Activated naive CD8-positive, alpha-beta T cell treated with anti-CD3 and anti-CD28 coated beads, Interleukin-2, amount 50 U/mL, for 24 hours (primary cell): ENCODE measurements around the gene RRP7A.
A peak's percentile ranks its signal among the peaks of the same experiment; 100 is the strongest.
"Not testable (repeated sequence)": the region's sequence is repeated elsewhere in the genome, so short reads cannot be mapped to it uniquely, and the experiment has no call there.

Experiments used
- ATAC-seq: fragments of 150-1000 bp; cut with Tn5 transposase; one replicate; pipeline ENCODE4 v1.10.0; 2021
- DNase-seq: peaks from one replicate; pipeline ENCODE4 v3.0.0; 2021
- H3K27ac Mint-ChIP-seq: one replicate; pipeline ENCODE4 v1.8.0; 2021; ENCODE audit warnings: mild to moderate bottlenecking, mixed read lengths
- H3K27me3 Mint-ChIP-seq: one replicate; pipeline ENCODE4 v1.8.0; 2021; ENCODE audit warnings: mixed read lengths
- H3K36me3 Mint-ChIP-seq: one replicate; pipeline ENCODE4 v1.8.0; 2021; ENCODE audit warnings: low read depth, mixed read lengths
- H3K4me1 Mint-ChIP-seq: one replicate; pipeline ENCODE4 v1.8.0; 2021; ENCODE audit warnings: mixed read lengths
- H3K4me3 Mint-ChIP-seq: one replicate; pipeline ENCODE4 v1.8.0; 2021; ENCODE audit warnings: mild to moderate bottlenecking, moderate library complexity, mixed read lengths
- H3K9me3 Mint-ChIP-seq: one replicate; pipeline ENCODE4 v1.8.0; 2021; ENCODE audit warnings: mixed read lengths

Gene RRP7A

DNA sequence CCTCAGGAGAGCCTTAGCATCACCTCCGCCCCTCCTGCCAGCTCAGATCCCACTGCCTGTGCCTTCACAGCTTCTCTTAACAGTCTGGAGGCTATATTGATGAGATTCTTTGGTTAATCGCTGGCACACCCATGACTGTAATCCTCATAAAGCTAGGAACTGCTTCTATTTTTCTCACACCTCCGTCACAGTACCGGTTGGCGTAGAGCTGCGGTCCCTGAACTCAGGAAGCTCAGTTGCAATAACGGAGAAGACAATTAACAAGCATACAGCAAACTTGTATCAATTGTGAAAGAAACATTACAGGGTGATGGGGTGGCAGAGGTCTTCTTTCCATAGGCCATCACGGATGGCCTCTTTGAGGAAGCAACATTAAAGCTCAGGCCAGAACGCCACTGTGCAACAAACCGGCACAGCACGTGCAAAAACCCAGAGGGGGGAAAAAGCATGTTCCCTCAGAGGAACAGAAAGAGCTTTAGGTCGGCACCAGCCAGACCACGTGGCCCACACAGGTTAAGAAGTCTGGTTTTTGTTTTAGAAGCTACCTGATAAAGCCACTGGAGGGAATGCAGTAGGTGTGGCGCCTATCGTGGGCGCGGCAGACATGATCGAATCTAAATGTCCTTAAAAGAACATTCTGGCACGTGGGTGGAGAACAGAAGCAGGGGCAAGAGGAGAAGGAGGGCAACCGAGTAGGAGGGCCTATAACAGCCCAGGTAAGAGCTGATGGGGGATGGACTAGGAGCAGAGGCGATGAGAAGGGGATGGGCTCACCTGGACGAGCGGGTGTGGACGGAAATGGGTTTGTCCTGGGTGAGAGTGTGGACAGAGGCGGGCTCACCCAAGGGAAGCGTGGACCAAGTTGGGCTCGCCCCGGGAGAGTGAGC is 715 bp downstream of the RRP7A start:
- Mint-ChIP-seq H3K36me3 (peaks cover 25% of the 10 kb centered on the region), H3K4me1 (peaks cover 23% of the 10 kb centered on the region), H3K4me3 (peak overlapping the region; percentile 98), H3K27ac (peak overlapping the region; percentile 99)
- H3K9me3 Mint-ChIP-seq, ATAC-seq, DNase-seq, H3K27me3 Mint-ChIP-seq: not testable (repeated sequence)

DNA sequence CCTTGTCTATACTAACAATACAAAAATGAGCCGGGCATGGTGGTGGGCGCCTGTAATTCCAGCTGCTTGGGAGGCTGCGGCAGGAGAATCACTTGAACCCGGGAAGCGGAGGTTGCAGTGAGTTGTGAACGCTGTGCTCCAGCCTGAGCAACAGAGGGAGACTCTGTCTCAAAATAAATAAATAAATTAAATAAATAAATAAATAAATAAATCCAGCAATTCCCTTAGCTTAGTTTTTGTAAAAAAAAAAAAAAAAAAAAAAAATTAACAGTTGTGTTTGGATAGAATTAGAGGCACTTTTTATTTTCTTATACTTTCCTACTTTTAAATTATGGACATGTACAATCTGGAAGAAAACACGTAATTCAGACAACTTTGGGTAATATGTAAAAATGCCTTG is 2.5 kb downstream of the RRP7A start:
- ATAC-seq = not testable (repeated sequence)
- H3K4me3 Mint-ChIP-seq = peak overlapping the region; percentile 74

DNA sequence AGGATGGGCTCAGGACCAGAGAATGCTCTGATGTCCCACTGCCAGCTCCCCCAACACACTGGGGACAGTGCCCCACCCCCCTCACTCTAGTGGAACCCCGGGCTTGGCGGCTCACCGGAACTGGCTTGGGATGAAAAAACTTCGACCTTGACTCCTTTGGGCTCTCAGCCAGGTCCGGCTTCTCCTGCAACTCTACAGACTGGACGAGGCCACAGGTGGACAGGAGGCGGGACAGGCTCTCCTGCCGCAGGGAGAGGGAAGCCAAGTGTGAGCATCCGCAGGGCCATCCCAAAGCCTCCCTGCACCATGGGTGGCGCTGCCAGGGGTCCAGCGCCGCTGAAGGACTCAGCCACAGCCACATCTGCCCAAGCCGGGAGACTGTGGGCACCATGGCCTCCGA is 3.7 kb downstream of the RRP7A start:
- H3K9me3 Mint-ChIP-seq = no peaks in the 10 kb centered on the region
- DNase-seq = no peak
- H3K36me3 Mint-ChIP-seq = peaks cover 33% of the 10 kb centered on the region
- H3K4me1 Mint-ChIP-seq = peaks cover 27% of the 10 kb centered on the region
- peak overlapping the region; percentile 42 for H3K27ac Mint-ChIP-seq
- no peak for ATAC-seq
- H3K27me3 Mint-ChIP-seq = no peaks in the 10 kb centered on the region
- H3K4me3 Mint-ChIP-seq = no peak overlapping the region

More for the DNA sequence above, 2.5 kb downstream of the RRP7A start:
- H3K27ac Mint-ChIP-seq = peak overlapping the region; percentile 87
- not testable (repeated sequence) for H3K9me3 Mint-ChIP-seq, H3K27me3 Mint-ChIP-seq, DNase-seq
- peaks cover 25% of the 10 kb centered on the region for H3K4me1 Mint-ChIP-seq
- peaks cover 28% of the 10 kb centered on the region for H3K36me3 Mint-ChIP-seq

DNA sequence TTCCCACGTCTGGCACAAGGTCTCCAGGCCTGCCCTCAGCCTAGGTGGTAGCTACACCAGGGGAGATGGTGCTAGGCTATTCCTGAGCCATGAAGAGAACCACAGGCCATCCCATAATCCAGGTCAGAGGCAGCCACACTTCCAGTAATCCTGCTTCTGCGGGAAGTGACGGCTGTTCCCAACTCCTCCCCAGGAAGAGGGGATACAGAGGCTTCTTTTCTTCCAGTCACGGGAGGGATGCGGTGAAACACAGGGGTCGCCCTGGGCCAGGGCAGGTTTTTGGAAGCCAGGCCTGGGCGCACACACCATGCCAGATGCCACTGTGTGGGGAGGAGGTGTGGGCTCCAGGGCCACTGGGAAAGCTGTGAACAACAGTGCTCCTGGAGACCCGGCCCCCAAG is 4.3 kb downstream of the RRP7A start:
- not testable (repeated sequence) for ATAC-seq, H3K27ac Mint-ChIP-seq, DNase-seq, H3K4me3 Mint-ChIP-seq, H3K9me3 Mint-ChIP-seq, H3K27me3 Mint-ChIP-seq
- Mint-ChIP-seq H3K4me1 (peaks cover 25% of the 10 kb centered on the region), H3K36me3 (peaks cover 33% of the 10 kb centered on the region)

DNA sequence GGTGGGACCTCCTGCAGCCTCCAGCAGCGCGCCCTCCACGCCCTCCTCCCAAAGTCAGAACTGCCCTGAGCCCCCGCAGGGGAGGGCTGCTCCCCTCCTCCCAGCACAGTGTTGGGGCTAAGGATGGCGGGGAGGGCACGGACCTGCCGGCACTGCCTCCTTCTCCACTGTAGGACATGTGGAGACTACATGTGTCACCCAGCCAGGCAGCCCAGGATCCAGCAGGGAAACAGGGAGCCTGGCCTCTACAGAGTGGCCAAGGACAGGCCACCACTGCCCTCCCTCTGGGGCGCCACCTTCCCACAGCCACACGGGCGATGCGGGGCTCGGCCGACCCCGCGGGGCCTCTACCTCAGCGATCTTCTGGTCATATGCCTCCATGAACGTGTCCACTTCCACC is 5.3 kb downstream of the RRP7A start:
- peaks cover 19% of the 10 kb centered on the region for H3K4me1 Mint-ChIP-seq
- not testable (repeated sequence) for DNase-seq, H3K9me3 Mint-ChIP-seq, ATAC-seq, H3K27ac Mint-ChIP-seq, H3K27me3 Mint-ChIP-seq, H3K4me3 Mint-ChIP-seq
- H3K36me3 Mint-ChIP-seq = peaks cover 33% of the 10 kb centered on the region

DNA sequence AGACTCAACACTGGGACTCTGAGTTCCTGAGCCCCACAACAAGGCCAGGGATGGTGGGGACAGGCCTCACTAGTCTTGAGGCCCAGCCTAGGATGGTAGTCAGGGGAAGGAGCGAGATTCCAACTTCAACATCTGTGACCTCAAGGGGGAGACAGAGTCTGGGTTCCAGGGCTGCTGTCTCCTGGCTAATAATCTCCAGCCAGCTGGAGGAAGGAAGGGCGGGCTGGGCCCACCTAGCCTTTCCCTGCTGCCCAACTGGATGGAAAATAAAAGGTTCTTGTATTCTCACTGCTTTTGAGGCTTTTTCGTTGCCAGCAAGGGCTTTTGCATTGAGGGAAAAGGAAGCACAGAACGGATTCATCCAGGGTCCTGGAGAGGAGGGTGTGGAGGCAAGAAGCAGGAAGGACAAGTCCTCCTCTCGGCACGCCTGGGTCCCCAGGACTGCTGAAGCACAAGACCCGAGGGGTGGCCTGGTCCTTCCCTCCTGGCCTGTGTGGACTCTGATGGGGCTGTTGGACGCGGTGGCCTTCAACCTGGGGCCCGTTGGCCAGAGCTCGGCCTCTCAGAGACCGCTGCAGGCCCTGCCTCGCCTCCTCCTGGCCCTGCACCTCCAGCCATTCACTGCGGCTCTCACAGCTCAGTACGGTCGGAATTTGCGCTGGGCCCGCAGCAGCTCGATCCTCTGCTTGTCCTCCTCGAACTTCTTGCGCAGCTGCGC is 7.2 kb downstream of the RRP7A start:
- H3K4me1 Mint-ChIP-seq, H3K9me3 Mint-ChIP-seq, ATAC-seq, DNase-seq, H3K27me3 Mint-ChIP-seq, H3K4me3 Mint-ChIP-seq: not testable (repeated sequence)
- peak overlapping the region; percentile 35 for H3K27ac Mint-ChIP-seq
- H3K36me3 Mint-ChIP-seq = peaks cover 22% of the 10 kb centered on the region

DNA sequence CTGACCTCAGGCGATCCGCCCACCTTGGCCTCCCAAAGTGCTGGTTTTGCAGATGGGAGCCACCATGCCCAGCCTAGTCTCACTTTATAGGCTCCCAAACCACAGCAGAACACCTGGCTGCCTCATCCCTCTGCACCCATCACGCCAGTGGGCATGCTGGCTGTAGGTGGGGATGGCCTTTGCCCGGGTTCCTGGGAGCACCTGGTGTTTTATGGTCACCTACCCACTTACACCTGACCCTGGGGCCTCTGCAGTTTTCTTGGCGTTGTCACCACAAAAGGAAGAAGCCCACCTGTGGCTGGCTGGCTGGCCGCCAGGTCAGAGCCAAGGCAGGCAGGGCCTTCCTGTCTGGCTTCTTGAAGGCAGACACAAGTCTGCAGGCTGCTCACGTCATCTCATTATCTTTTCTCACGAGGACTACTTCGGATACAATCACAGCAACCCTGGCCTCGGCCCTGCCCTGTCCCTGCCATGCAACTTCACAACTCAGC is 8.2 kb downstream of the RRP7A start:
- Mint-ChIP-seq H3K9me3 (no peaks in the 10 kb centered on the region), H3K4me3 (no peak overlapping the region), H3K27me3 (no peaks in the 10 kb centered on the region), H3K27ac (peak overlapping the region; percentile 74), H3K36me3 (peaks cover 17% of the 10 kb centered on the region), H3K4me1 (peaks cover 7% of the 10 kb centered on the region)
- no peak for ATAC-seq
- DNase-seq = no peak

DNA sequence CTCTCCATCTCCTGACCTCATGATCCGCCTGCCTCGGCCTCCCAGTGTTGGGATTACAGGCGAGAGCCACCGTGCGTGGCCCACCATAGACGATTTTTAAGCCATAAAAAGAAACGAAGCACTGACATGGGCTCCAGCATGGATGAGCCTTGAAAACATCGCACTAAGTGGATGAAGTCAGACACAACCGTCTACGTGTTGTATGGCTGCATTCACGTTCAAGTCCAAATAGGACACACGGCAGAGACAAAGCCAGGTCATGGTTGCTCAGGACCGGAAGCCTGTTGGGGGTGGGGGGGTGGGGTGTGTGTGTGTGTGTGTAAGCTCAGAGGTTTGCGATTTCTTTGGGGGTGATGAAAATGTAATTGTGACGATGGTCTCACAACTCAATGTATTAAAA is 10.0 kb downstream of the RRP7A start:
- H3K36me3 Mint-ChIP-seq = peaks cover 9% of the 10 kb centered on the region
- H3K27me3 Mint-ChIP-seq = no peaks in the 10 kb centered on the region
- no peak overlapping the region for H3K4me3 Mint-ChIP-seq
- no peaks in the 10 kb centered on the region for H3K9me3 Mint-ChIP-seq
- peaks cover 4% of the 10 kb centered on the region for H3K4me1 Mint-ChIP-seq
- ATAC-seq (no peak), DNase-seq (no peak)
- H3K27ac Mint-ChIP-seq = peak overlapping the region; percentile 54

DNA sequence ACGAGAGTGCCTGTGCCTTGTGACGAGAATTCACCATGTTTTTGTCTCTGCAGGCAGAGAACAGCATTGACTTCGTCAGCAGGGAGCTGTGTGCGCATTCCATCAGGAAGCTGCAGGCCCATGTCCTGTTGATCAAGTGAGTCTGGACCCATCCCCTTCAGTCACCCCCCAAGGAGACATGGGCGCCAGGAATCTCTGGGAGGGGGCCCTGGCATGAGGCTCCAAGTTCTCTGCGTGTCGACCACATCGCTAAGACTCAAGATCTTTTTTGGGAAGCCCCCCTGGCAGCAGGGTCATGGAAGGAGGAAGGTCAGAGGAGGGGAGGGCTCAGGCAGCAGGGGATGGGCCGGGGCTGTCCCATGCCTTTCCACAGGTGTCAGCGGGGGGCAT is 10.6 kb downstream of the RRP7A start:
- not testable (repeated sequence) for H3K36me3 Mint-ChIP-seq, H3K4me3 Mint-ChIP-seq, H3K9me3 Mint-ChIP-seq, H3K4me1 Mint-ChIP-seq, H3K27me3 Mint-ChIP-seq, DNase-seq, H3K27ac Mint-ChIP-seq
- peak; percentile 5 for ATAC-seq

DNA sequence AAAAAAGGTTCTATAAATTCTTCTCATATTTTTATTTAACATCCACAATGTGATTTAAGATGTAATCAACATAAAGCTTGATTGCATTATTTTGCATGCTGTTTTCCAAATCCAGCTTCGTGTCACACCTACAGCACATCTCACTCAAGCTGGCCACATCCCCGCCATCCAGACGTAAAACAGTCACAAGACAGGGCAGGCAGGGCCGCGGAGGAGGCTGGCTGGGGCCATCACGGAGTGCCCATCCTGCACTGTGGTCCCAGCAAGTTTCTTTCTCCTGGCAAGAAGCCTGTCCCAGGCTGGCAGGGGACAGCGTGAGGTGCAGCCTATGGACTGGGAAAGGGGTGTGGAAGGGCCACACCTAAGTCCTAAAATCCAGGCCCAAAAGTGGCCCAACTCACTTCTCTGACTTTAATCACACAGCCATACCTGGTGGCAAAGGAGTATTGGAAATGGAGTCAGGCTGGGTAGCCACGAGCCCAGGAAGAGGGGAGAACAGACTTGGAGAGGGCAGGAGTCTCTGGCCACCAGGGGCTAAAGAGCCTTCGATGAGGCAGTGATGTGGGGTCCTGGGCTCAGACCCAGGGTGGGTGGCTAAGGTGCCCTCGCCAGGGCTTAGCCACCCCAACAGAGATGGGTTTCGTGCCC is 11.1 kb downstream of the RRP7A start:
- not testable (repeated sequence) for H3K27ac Mint-ChIP-seq, H3K4me1 Mint-ChIP-seq, H3K27me3 Mint-ChIP-seq, H3K4me3 Mint-ChIP-seq, H3K36me3 Mint-ChIP-seq, H3K9me3 Mint-ChIP-seq, DNase-seq
- peak; percentile 15 for ATAC-seq

DNA sequence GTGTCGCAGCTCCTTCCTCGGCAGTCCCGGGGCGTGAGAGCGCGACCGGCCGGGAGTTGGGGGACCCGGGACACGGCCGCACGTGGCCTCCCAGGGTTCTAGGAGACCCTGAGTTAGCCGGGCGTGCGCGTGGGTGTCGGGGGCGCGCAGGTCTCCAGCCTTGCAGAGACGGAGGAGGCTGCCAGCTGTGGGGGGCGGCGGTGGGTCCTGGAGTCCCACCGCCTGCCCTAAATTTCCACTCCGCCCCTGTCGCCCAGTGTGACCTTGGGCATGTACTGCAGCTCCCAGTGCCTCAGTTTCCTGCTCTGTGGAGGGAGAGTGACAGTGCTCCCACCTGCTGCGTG is 18.8 kb downstream of the RRP7A start:
- Mint-ChIP-seq H3K9me3 (no peaks in the 10 kb centered on the region), H3K27ac (no peak overlapping the region), H3K4me1 (peaks cover 9% of the 10 kb centered on the region), H3K36me3 (no peaks in the 10 kb centered on the region), H3K27me3 (peaks cover 1% of the 10 kb centered on the region), H3K4me3 (no peak overlapping the region)
- DNase-seq = no peak
- ATAC-seq = no peak

DNA sequence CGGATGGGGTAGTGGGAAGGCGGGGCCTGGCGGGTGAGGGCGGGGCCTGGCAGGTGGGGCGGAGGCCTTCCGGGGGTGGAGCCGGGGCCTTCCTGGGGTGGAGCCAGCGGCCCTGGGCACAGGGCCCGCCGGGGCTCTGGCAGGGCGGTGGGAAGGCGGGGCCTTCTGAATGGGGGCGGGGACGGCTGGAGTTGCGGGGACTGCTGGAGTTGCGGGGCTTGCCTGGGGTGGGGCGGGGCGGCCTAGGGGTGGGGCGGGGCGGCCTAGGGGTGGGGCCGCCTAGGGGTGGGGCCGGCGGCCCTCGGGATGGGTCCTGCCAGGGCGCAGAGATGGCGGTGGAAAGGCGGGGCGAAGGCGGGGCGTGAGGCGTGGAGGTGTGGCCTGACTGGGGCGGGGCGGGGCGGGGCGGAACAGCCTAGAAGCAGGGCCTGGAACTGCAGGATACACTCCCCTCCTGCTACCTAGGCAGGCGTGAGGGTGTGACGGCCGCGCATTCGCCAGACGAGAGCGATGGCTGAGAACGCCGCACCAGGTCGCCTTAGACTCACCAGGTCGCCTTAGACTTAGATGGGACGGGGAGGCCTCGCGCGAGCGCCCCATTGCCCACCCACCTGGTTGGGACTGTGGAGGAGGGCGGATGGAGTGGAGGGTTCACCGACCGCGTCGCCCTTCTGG is 19.3 kb downstream of the RRP7A start:
- ATAC-seq = peak; percentile 88
- H3K9me3 Mint-ChIP-seq = no peaks in the 10 kb centered on the region
- no peaks in the 10 kb centered on the region for H3K36me3 Mint-ChIP-seq
- DNase-seq = peak; percentile 84
- H3K27ac Mint-ChIP-seq = no peak overlapping the region
- peaks cover 1% of the 10 kb centered on the region for H3K27me3 Mint-ChIP-seq
- no peak overlapping the region for H3K4me3 Mint-ChIP-seq
- peaks cover 9% of the 10 kb centered on the region for H3K4me1 Mint-ChIP-seq

DNA sequence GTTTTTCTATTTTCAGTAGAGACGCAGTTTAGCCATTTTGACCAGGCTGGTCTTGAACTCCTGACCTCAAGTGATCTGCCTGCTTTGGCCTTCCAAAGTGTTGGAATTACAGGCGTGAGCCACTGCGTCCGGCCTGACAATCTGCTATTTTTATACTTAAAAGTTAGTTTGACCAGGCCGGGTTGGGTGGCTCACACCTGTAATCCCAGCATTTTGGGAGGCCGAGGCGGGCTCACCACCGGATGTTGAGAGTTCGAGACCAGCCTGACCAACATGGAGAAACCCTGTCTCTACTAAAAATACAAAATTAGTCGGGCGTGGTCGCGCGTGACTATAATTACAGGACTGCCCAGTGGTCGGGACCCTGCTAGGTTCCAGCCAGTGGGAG is 19.8 kb downstream of the RRP7A start:
- not testable (repeated sequence) for H3K27me3 Mint-ChIP-seq, DNase-seq, H3K36me3 Mint-ChIP-seq, H3K27ac Mint-ChIP-seq, H3K4me3 Mint-ChIP-seq, H3K9me3 Mint-ChIP-seq, ATAC-seq
- H3K4me1 Mint-ChIP-seq = peaks cover 11% of the 10 kb centered on the region

DNA sequence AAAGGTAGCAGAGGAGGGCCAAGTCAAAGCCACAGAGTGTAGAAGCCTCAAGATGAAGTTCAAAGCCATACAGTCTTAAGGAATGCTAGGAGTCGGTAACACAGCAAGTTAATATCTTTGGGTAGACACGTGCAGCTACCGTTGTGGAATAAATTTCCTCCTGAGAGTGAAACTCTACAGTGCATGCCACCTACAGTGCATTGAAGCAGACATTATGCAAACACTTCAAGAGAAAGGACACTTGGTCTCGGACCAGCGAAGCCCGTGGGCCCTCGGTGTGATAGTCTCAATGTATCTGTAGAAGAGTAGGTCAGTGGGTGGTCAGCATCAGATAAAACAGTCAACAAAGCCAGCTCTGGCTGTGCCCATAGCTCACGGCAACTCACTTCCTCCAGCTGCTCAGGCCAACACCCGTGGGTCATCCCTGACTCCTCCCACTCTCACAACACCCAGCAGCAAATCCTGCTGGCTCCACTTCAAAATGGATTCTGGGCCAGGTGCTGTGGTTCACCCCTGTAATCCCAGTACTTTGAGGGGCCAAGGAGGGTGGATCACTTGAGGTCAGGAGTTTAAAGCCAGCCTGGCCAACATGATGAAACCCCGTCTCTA is 24.0 kb downstream of the RRP7A start:
- H3K9me3 Mint-ChIP-seq, ATAC-seq: not testable (repeated sequence)

More for the DNA sequence above, 24.0 kb downstream of the RRP7A start:
- not testable (repeated sequence) for H3K36me3 Mint-ChIP-seq, H3K27me3 Mint-ChIP-seq, H3K4me3 Mint-ChIP-seq, H3K27ac Mint-ChIP-seq, DNase-seq, H3K4me1 Mint-ChIP-seq
